Right lobe of liver (tissue), 4 donors: ENCODE data around the gene AMIGO3.

ENCODE experiments used
- POLR2A ChIP-seq: fragments of 450-650 bp; IDR thresholded peaks from one replicate; pipeline ENCODE4 v1.6.1; 2017; ENCODE audit warnings: antibody characterized with exemption, mild to moderate bottlenecking
- TF ChIP-seq, protein P1 (sequence below), 4 donors: fragments of 200-600 bp in 3 of 4; fragments of 450-650 bp in 1 of 4; IDR thresholded peaks; one replicate each; pipeline versions ENCODE4 v1.5.1 to v1.8.0; 2016 to 2022; ENCODE audit warnings: antibody characterized with exemption in 4 of 4, mild to moderate bottlenecking in 2 of 4
- donor health status: DM: no; HTN: no; CAD: no.
- donor health status: DM: no; HTN: no; CAD: no.
- donor health status: DM: no; HTN: yes; CAD: no.

DNA sequence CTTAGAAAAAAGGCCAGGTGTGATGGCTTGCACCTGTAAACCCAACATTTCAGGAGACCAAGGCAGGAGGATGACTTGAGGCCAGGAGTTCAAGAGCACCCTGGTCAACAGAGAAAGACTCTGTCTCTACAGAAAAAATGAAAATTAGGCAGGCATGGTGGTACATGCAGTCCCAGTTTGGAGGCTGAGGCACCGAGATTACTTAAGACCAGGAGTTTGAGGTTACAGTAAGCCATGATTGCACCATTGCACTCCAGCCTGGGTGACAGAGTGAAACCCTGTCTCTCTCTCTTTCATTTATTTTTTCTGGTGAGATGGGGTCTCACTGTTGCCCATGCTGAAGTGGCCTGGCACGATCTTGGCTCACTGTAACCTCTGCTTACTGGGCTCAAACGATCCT, 42.2 kb upstream of the AMIGO3 start:
- TF ChIP-seq POLR2A, result no peak
- TF ChIP-seq, protein P1, sequence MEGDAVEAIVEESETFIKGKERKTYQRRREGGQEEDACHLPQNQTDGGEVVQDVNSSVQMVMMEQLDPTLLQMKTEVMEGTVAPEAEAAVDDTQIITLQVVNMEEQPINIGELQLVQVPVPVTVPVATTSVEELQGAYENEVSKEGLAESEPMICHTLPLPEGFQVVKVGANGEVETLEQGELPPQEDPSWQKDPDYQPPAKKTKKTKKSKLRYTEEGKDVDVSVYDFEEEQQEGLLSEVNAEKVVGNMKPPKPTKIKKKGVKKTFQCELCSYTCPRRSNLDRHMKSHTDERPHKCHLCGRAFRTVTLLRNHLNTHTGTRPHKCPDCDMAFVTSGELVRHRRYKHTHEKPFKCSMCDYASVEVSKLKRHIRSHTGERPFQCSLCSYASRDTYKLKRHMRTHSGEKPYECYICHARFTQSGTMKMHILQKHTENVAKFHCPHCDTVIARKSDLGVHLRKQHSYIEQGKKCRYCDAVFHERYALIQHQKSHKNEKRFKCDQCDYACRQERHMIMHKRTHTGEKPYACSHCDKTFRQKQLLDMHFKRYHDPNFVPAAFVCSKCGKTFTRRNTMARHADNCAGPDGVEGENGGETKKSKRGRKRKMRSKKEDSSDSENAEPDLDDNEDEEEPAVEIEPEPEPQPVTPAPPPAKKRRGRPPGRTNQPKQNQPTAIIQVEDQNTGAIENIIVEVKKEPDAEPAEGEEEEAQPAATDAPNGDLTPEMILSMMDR (IDR thresholded peaks at IDR 0.05), result no peak
